A549 treated with GW870086 at 1 μM for 4 hours (cell line): ENCODE data around the gene RIPOR2. TPM values are rescaled to one million over a fixed set of nuclear protein-coding genes. Genes with fewer than 3 reads are reported as not detected.

Experiments used
- total RNA-seq: library from RNA; stranded (reverse); fragments of 200-300 nt; extraction: Qiagen RNA extraction; gene quantifications from 5 replicates; pipeline ENCODE4 v1.2.3, GENCODE V29; 2022; ENCODE audit warnings: low read depth

Gene RIPOR2, protein sequence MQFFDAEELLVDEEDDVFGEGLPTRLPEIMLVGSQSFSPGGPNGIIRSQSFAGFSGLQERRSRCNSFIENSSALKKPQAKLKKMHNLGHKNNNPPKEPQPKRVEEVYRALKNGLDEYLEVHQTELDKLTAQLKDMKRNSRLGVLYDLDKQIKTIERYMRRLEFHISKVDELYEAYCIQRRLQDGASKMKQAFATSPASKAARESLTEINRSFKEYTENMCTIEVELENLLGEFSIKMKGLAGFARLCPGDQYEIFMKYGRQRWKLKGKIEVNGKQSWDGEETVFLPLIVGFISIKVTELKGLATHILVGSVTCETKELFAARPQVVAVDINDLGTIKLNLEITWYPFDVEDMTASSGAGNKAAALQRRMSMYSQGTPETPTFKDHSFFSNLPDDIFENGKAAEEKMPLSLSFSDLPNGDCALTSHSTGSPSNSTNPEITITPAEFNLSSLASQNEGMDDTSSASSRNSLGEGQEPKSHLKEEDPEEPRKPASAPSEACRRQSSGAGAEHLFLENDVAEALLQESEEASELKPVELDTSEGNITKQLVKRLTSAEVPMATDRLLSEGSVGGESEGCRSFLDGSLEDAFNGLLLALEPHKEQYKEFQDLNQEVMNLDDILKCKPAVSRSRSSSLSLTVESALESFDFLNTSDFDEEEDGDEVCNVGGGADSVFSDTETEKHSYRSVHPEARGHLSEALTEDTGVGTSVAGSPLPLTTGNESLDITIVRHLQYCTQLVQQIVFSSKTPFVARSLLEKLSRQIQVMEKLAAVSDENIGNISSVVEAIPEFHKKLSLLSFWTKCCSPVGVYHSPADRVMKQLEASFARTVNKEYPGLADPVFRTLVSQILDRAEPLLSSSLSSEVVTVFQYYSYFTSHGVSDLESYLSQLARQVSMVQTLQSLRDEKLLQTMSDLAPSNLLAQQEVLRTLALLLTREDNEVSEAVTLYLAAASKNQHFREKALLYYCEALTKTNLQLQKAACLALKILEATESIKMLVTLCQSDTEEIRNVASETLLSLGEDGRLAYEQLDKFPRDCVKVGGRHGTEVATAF
- total RNA-seq = 0.13 to 0.18 TPM (median 0.15 TPM) in 4 of 5 replicates, not detected in the other

GRCh38 chr6:24935366-24936152 lies at the start of gene RIPOR2:
RIPOR2 (minus strand) TSS chr6:24935960; CDS start chr6:24935898, 62 bp downstream.

GRCh38 chr6:24798740-24799540 lies 136.8 kb downstream of the RIPOR2 start, which contains the start of gene ARMH2:
ARMH2 (minus strand) TSS chr6:24798917; CDS start chr6:24798857, 60 bp downstream.

DNA sequence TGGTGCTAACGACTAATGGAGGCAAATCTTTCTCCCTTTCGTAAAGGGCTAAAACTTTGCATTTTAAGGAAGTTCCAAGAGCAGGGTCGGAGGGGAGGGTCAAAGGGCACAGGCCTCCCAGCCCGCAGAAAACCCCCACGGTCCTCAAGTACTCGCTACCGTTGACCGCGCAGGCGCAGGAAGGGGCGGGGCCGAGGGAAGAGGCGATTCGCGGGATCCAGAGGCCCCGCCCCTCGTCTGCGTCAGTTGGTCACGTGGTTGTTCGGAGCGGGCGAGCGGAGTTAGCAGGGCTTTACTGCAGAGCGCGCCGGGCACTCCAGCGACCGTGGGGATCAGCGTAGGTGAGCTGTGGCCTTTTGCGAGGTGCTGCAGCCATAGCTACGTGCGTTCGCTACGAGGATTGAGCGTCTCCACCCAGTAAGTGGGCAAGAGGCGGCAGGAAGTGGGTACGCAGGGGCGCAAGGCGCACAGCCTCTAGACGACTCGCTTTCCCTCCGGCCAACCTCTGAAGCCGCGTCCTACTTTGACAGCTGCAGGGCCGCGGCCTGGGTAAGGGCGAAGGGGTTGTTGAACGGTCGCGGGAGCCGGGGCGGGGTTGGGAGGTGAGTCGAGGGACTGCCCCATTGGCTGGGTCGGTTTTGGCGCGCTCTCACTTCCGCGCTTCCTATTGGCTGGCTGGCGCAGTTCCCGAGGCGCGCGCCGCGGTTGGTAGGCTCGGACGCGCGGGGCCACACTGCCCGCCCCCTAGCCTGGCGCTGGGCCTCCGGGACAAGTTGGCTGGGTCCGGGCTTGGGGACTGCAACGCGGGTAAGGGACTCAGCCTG lies 160.9 kb downstream of the RIPOR2 start, which contains the start of gene GMNN:
GMNN (plus strand) TSS at position 242 of the 824 bp plus-strand sequence. CDS start 2,310 bp downstream, outside the sequence.

Other genes with a start within 250 kb of the RIPOR2 start
- 46.3 to 55.1 TPM (median 49.7 TPM) in 5 replicates for gene C6orf62, start 216.8 kb downstream of the RIPOR2 start, total RNA-seq
- gene GMNN, start 161.0 kb downstream of the RIPOR2 start, total RNA-seq = 49.9 to 56.9 TPM (median 53.7 TPM) in 5 replicates
- gene ARMH2, start 137.0 kb downstream of the RIPOR2 start, total RNA-seq = not detected in 5 replicates